Sigmoid colon (tissue), 4 donors: ENCODE results near the gene LRRC47.

Source experiments
- CTCF ChIP-seq, 4 experiments: fragments of 450-650 bp in 3 of 4; fragments of 200-600 bp in 1 of 4; IDR thresholded peaks; one replicate each; pipeline ENCODE4 v1.5.1; 2016 to 2019; ENCODE audit warnings: antibody characterized with exemption in 4 of 4, mild to moderate bottlenecking in 3 of 4, moderate library complexity in 2 of 4
- EP300 ChIP-seq, 4 donors: sonication (generic); formaldehyde crosslinking; IDR thresholded peaks; one replicate each; pipeline ENCODE4 v1.6.1; 2017; ENCODE audit warnings: antibody characterized with exemption in 4 of 4
- POLR2A ChIP-seq, 2 donors: fragments of 450-650 bp; IDR thresholded peaks; one replicate each; pipeline ENCODE4 v1.6.1; 2016; ENCODE audit warnings: antibody characterized with exemption in 2 of 2, mild to moderate bottlenecking in 2 of 2, moderate library complexity in 2 of 2
- POLR2AphosphoS5 ChIP-seq, 4 donors: sonication (generic); formaldehyde crosslinking; IDR thresholded peaks; one replicate each; pipeline ENCODE4 v1.6.1; 2017; ENCODE audit warnings: antibody characterized with exemption in 4 of 4

GRCh38 chr1:3740042-3740441 lies 56.3 kb downstream of the LRRC47 start:
- TF ChIP-seq CTCF (IDR thresholded peaks at IDR 0.05) (no peak), EP300 (IDR thresholded peaks at IDR 0.05) (no peak), POLR2A (IDR thresholded peaks at IDR 0.05) (no peak), POLR2AphosphoS5 (IDR thresholded peaks at IDR 0.05) (no peak)
